ENCODE measurements around the gene ZNF385B.

DNA sequence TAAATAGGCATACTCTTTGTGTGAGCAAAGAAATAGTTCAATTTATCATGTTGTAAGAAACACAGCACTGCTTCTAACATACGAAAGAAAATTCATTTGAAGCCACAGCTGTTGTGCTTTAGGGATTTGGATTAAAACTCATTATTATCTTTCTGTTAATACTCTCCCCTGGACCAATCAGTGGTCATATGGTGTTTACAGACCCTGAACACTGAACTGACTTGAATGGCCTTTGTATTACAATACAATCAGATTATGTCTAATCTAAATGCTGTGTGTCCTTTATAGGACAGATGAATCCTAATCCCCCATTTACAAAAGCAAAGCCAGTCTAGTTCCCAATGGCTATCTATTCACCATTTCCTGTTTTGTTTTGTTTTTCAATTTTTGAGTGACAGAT is 36.5 kb downstream of the ZNF385B start:
- no peak for TF ChIP-seq CTCF (IDR thresholded peaks at IDR 0.05)
- TF ChIP-seq EZH2phosphoT487 (IDR thresholded peaks at IDR 0.05): peak; percentile 39

Measured in neural progenitor cell (in vitro differentiated cells).